RCC 7860 (cell line): ENCODE results near the gene RPH3AL.

Source experiments
- DNase-seq: peaks from one replicate; pipeline ENCODE4 v3.0.0-alpha.2; 2015; ENCODE audit warnings: low spot score
- FAIRE-seq: peaks from 2 replicates; lab custom pipeline; 2012; peaks lifted over from hg19 to GRCh38; lab: Jason Lieb, UNC

The RPH3AL gene

DNA sequence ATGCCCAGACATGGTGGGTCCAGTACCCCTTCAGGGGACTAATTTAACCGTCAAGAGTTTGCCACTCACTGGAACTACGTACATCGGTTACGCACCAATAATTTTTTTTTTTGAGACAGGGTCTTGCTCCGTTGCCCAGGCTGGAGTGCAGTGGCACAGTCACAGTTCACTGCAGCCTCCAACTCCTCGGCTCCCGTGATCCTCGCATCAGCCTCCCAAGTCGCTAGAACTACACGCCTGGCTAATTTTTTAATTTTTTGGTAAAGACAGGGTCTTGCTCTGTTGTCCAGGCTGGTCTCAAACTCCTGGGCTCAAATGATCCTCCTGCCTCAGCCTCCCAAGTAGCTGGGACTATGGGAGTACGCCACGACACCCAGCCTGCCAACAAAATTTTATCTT, 15.6 kb downstream of the RPH3AL start:
- DNase-seq (no peak), FAIRE-seq (no peak)

DNA sequence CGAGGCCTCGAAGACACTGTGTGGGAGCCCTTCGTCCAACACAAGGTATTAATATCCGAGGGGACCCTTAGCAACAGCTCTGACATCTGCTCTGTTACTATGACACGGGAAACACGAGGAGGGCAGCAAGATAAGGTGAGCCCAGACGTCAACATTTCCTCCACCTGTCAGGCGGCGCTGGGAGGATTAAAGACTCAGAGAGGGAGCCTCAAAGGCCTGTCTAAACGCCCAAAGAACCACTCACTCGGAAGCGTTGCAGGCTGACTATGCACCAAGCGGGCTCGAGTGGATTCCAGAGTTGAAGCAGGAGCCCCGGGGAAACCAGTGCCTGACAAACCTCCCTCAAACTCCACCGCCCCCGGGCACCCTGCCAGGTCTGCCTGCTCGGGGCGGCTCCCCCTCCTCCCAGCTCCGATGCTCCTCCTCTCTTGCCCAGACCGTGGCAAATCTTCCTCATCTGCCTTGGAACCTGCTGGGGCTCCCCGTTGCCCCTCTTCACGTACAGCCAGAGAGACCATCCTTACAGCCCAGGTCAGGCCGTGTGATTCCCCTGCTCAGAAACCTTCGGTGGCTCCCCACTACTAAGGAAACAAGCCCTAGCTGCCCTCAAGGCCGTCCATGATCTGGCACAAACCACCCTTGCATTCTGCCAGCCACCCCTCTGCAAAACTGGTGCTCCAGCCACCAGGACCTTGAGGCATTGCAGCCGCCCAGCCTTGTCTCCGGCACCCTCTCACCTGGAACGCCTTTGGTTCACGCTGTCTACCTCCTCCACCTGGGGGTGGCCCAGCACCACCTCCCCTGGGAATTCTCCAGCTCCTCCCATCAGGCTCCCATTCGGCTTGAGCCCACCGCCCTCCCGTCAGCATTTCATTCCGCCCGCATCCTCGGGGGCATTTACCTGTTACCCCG, 16.2 kb downstream of the RPH3AL start:
- DNase-seq (no peak), FAIRE-seq (no peak)

DNA sequence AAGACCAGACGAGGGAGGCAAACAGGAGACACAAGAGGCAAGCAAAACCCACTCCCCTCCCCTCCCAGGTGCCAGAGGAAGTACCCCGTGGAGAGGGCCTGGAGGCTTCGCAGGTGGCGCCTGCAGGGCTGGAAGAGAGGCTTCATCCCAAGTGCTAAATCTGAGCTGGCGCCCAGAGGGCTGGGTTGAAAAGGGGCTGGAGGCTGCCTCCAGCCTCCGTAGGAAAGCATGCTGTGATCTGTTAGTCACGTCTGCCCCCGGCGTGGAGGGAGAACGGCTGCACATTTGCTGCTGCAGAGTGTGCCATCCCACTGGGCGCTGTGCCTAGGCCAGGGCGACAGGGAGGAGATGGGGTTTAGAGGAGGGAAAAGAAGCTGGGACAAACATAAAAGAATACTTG, 16.9 kb downstream of the RPH3AL start:
- no peak for DNase-seq
- FAIRE-seq = no peak

DNA sequence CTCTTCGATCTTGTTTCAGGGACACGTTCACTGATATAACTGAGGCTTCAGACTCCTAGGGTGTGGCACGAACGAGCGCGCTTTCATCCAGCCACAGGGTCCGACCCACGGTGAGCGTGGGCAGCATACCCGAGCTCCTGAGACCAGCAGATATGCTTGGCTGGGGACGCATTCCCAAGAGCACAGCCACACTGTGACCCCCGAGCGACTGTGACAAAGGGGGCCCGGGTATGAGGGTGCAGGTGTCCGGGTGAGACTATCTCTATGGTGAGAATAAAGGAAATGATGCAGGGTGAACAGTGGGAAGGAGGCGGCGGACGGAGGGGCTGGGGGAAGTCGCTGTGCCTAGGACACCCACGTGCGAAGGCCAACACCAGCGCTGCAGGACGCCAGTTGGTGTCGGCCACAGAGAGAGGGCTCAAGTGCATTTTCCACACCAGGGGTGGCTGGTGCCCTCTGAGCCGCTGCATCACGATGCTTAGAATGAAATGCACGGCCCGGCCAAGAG, 17.6 kb downstream of the RPH3AL start:
- no peak for FAIRE-seq
- DNase-seq = no peak

DNA sequence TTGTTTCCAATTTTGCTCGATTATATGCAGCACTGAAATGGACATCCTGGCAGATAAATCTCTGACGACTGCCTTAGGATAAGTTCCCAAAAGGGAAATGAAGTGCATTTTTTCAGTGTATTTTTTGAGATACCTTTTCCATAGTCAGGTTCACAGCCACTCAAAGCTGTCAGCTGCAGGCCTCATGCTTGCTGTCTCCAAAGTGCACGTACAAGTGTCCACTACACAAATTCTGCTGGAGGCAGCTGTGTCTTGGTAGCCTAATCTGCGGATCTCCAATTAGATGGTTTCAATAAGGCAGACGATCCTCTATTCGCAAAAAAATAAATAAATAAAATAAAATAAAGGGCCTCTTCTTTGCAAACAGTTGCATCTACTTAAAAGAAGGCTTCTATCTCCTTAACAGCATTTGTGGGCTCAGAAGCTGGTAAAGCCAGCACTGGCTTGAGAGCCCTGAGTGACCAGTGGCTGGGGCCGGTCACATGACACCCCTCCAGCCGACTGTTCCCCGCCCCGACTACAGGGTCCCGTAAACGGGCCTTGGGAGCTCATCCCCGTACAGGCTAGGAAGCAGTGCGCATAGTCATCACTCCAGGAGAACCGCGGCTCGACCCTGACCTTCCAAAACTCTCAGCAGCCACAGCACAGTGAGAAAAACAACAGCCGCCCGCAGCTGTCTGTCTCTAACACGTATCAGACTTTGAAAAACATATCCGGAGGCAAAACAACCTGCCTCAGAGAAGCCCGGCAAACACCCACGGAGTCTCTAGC, 18.8 kb downstream of the RPH3AL start:
- DNase-seq = no peak
- no peak for FAIRE-seq

DNA sequence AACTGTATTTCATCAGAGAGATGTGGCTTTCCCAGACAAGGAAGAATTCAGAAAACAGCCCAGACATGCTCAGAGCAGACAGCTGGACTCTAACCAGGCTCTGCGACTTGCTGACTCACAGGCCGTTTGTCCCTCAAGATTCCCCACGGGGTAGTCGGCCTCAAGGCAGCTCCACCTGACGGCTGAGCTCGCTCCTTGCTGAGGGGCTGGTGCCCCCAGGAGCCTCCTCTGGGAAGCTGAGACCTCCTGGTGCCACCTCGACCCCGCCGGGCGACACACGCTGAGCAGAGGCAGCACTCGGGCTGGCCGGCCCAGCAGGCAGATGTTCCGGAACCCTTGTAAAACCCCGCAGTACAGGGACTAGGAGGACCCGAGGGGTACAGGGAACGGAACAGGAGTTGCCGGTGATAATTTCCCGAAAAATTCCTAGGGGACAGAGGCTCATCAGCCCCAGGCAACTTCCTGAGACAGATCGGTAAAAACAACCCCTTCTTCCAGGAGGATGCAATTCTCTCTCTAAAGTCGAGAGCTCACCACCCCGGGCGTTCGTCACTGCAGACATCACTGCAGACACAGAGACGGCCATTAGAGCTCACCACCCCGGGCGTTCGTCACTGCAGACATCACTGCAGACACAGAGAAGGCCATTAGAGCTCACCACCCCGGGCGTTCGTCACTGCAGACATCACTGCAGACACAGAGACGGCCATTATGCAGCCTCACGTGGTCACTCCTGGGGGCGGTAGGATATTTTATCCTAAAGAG, 19.9 kb downstream of the RPH3AL start:
- FAIRE-seq (no peak), DNase-seq (no peak)

DNA sequence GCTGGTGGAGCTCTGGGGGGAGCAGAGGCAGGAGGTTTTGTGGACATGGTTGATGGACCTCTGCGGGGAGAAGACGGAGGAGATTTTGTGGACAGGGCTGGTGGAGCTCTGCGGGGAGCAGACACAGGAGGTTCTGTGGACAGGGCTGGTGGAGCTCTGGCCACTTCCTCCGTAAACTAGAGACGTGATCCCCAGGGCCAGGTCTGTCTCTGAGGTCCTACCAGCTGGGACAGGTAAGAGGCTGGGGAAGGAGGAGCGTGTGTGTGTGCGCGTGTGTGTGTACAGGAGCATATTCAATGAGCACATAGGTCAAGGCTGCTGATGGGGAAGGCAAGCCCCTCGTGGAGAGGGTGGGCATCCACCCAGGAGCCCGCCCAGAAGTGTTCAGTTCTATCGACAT, 20.6 kb downstream of the RPH3AL start:
- no peak for FAIRE-seq
- DNase-seq = no peak

DNA sequence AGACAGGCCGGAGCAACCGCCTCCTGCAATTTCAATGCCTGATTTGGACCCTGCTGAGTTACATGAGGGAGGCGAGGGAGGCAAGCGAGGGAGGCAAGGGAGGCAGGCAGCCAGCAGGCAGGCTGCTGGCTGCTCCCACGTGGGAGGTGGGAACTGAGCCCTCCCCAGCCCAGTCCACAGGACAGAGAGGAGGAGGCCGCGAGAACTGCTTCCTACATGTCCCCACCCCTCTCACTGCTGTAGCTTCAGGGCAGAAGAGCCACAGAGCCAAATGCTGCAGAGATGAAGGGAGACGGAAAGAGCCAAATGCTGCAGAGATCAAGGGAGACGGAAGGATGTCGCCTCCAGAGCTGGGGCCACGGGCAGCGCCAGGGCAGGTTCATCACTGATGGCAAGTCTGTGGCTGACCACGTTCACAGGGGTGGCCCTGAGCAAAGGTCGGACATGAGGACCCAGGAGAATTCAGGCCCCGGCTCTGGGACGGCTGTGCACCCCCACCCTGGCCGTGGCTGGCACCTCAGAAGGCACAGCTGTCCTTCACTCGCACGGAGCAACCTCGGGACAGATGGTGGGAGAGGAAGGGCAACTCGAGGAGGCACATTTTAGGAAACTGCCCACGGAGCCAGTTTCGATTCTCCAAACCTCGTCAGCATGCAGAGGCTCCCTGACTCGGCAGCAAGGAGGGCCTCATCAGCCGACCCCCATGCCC, 21.5 kb downstream of the RPH3AL start:
- DNase-seq = no peak
- no peak for FAIRE-seq

DNA sequence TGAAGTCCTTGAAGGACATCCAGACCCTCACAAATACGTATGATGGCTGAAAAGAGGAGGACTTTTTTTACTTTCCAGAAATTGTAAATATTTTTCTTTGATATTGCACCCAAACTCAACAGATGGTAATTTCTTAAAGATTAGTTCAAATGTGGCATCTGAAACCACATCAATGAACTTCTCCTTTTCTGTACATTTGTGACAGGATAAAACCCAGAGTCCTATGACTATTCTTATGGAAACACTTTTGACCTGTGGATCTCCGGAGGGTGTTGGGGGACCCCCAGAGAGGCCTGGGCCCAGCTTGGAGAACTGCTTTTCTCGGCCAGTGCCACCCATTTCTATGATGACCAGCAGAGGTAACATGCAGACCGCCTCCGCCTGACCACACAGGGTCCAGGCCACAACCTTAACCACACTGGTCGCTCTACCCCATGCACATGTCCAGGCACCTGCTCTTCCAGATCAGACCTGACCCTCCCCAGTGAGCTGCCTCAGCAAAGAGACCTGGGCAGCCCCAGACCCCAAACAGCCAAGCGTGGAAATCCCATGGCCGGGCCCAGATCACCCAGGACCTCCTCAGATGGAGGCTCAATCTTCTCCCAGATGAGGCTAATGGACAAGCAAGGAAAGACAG, 22.7 kb downstream of the RPH3AL start:
- FAIRE-seq = no peak
- no peak for DNase-seq

DNA sequence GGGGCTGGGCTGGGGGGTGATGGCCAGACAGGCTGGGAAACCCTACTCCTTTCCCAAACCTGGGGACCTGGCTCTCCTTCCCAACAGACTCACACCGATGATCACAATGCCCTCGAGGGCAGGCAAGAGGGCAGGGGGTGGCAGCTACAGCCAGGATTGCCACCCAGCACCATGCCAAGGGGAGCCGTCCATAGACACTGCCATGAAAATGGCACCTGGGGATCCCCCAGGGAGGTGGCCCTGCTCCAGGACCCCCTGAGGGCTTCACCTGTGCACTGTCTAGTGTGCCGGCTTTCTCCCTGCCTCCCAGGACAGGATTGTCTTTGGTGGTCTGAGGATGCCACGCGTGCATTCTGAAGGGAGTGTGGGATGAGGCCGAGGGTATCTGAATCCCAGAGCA, 24.6 kb downstream of the RPH3AL start:
- DNase-seq (no peak), FAIRE-seq (no peak)

DNA sequence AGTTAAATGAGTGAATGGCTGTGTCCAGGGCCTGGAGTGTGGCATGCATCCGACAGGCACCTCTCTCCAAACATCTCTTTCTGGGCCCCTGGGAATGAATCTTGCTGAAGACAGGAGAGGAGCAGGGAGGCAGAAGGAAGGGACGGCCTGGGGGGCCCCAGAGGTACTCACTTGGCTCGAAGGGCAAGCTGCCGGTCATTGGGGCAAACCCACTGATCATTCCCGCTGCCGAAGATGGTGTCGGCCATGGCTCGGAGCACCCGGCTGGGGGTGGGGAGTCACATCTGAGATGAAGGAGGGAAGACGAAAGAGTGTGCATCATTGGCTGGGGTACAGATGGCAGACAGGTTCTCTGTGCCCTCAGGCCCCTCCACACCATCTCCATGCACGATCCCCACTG, 25.3 kb downstream of the RPH3AL start:
- no peak for FAIRE-seq
- no peak for DNase-seq

DNA sequence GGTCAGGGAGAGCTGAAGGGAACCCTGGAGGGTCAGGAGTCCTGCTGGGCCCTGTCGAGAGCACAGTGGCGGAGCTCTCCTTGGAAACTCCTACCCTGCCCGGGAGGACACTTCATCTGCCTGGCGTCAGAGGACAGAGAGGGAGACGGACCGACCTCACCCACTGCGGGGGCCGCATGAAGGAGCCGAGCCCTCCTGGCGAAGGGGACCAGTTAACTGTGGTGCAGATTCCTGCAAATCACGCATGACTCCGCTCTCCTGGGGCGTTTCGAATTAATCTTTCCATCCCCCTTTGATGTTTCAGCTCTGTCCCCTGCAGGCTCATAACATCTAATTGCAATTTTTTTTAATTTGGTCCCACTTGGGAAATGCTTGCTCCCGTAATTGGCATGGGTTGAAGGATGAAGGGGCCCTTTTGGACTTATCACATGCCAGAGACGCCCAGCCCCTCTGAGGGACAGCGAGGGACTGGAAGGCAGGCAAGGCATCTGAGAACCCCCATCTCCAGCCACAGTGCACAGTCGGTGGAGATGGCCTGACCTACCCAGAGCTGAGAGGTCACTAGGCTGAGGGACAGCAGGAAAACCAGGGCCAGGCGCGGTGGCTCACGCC, 26.5 kb downstream of the RPH3AL start:
- DNase-seq (no peak), FAIRE-seq (no peak)

DNA sequence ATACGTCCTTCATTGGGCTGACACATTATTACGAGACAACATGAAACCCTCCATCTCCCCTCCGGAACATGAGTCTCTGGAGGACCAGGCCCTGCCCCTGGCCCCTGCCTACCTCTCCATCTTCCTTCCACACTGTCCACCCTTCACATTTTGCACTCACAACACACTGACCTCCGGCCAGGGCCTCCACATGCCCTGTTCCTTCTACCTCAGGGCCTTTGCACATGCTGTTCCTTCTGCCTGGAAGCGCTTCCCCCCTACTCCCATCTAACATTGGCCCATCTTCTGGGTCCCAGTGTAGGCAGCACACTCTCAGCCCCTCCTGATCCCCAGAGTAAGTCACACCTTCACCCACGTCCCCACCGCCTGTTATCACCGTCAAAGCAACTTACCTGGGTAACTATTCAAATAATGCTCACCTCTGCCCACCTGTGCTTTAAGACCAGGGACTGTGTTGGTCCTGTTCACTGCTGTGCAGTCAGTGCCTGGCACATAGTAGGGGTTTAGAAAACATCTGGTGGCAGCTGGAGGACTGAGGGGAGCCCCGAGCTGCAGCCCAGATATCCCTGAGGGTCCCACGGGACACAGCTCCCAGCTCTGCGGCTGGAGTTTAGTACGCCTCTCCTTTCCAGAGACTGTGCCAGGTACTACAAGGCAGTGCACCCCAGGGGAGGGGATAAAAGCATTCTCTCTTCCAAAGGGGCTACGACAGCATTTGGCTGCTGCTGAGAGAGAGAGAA, 27.2 kb downstream of the RPH3AL start:
- FAIRE-seq = no peak
- DNase-seq = no peak

DNA sequence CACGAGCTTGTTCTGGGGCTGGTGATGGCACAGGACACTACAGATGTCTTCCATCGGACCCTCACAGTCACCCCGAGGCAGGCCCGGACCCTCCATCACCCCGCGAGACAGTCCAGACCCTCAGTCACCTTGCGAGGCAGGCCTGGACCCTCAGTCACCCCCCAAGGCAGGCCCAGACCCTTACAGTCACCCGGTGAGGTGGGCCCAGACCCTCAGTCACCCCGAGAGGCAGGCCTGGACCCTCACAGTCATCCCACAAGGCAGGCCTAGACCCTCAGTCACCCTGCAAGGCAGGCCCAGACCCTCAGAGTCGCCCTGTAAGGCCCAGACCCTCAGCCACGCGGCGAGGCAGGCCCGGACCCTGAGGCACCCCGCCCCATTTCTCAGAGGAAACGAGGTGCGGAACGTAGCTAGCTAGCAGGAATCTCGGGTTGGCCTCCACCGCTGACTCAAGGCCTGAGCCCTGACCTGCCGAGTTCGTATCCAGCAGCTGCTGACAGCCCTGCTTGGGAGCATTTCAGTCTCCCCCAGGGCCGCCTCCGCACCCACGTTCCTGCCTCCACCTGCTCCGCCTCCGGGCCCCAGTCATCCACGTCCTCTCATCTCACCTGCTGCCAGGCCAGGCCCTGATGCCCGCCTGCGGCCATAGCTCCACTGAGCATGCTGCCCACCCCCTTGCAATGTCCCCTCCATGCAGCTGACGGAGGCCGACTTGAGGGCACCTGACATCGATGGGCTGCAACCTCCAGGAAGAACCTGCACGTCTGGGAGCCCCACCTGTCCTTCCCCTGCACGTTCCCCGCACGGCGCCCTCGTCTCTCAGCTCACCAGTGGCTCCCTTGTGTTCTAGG, 28.7 kb downstream of the RPH3AL start:
- FAIRE-seq (no peak), DNase-seq (no peak)

DNA sequence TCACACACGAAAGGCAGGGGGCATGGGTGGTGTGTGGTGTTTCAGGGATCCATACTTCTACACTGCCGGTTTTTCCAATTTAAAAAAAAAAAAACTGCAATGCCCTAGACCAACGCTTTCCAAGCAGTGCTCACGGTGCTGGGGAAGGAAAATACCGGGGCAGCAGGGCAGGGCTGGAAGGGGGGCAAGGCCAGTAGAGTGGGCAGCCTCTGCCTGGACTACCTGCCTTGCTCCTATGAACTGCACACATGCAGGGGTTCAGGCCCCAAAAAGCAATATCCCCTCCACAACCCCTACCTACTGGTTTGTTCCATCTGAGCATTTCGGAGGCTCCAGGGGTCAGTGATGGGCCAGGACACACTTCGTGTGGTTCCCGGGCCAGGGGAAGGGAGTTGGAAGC, 29.4 kb downstream of the RPH3AL start:
- FAIRE-seq (no peak), DNase-seq (no peak)

DNA sequence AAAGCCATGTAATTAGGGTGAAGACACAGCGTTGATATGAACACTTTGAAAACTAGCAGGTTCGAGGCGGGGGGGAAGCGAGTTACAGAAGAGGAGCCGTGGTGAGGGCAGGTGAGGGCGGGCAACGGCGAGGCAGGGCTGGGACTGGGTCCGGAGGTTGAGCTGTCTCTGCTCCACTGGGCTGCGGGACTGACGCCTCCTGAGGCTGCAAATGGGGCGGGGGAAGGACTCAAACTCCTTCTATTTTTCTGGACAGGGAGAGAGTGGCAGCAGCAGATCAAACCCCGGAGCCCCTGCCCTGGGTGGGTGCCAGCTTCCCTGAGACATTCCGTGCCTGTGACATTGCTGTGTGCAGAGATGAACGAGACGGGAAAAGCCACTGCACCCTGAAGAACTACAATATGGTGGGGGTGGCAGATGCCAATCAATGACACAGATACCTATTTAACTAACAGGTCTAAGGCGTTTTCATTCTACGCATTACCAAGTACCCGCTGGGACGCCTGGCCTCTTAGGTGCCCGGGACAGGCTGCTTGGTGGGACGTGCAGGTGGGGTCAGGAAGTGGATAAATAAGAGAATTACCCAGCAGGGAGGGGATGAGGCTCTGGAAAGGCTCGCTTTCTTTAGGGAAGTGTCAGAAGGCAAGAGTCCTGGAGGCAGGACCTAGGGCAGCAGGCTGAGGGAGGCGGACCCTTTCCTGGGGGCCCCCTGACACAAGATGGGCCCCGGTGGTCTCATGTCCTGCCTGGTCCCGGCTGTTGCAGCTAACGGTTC, 30.4 kb downstream of the RPH3AL start:
- no peak for FAIRE-seq
- no peak for DNase-seq

DNA sequence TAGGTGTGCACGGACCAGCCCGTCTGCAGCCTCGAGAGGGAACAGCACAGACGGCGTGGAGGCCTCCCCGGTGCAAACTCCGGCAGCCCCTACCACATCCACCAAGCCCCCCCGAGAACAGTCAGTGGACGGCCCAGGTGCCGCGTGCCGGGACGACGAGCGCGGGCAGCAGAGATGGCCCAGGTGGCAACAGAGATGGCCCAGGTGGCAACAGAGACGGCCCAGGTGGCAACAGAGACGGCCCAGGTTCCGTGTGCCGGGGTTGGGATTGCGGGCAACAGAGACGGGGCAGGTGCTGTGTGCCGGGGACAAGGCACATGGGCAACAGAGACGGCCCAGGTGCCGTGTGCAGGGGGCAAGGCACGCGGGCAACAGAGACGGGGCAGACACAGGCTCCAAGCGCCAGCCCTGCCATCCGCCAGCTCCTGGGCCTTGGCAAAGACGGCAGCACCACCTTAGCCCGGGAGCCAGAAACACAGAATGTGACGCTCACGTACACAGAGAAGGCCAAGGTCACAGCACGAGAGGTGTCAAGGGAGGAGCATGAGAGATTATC, 31.1 kb downstream of the RPH3AL start:
- DNase-seq = no peak
- no peak for FAIRE-seq
